ENCODE results near the gene VAPA. TPM values are rescaled to one million over a fixed set of nuclear protein-coding genes. Genes with fewer than 3 reads are reported as not detected.

Gene VAPA
- total and polyA plus RNA-seq, 10 donors = 53.1 to 290 (median 181) TPM

DNA sequence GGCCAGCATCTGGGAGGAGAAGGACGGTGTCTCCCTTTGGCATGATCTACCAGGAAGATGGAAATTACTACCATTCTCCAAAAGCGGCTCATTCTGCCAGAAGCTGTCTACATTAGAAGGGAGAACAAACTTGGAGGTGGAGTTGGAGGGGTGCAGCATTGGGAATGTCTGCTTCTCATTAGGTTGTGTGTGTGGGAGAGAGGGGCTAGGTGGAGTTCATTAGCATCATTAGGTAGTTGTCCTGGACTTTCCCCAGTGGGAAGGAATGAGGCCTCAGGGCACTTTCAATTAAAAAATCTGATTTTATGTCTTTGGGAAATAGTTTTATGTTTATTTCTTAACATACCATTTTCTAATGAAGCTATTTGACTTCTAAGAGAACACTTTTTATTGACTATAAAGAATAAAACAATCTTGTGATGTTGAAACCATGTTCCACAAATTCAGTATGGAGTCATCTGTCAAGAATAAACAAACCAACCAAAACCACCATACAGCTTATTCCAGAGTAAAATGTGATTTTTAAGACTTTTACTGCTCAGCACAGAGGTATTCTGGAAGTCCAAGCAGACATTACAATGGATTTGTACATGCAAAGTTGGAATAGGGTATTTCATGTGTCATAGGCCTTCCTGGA lies 60.6 kb downstream of the VAPA start:
- no peak overlapping the region for H3K4me3 ChIP-seq
- no peaks in the 10 kb centered on the region for H3K36me3 ChIP-seq
- H3K4me1 ChIP-seq = peaks cover 0 to 13% (median 3%) of the 10 kb centered on the region in 6 donors
- peaks cover 0 to 18% (median 5%) of the 10 kb centered on the region in 7 donors for H3K27me3 ChIP-seq (replicated peaks in 1 of 7)
- intact Hi-C loops (cut with DNase I; ENCODE audit: low total_unique reads) = no loop called here
- WGBS, 5 donors = 89 to 98% (median 95%) methylated on average over 2 of the region's 2 CpGs
- no peak for DNase-seq
- TF ChIP-seq, protein P1, sequence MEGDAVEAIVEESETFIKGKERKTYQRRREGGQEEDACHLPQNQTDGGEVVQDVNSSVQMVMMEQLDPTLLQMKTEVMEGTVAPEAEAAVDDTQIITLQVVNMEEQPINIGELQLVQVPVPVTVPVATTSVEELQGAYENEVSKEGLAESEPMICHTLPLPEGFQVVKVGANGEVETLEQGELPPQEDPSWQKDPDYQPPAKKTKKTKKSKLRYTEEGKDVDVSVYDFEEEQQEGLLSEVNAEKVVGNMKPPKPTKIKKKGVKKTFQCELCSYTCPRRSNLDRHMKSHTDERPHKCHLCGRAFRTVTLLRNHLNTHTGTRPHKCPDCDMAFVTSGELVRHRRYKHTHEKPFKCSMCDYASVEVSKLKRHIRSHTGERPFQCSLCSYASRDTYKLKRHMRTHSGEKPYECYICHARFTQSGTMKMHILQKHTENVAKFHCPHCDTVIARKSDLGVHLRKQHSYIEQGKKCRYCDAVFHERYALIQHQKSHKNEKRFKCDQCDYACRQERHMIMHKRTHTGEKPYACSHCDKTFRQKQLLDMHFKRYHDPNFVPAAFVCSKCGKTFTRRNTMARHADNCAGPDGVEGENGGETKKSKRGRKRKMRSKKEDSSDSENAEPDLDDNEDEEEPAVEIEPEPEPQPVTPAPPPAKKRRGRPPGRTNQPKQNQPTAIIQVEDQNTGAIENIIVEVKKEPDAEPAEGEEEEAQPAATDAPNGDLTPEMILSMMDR (IDR thresholded peaks at IDR 0.05 in 8 of 11, conservative IDR thresholded peaks at IDR 0.05 in 3 of 11) = no peak
- no peak for TF ChIP-seq POLR2AphosphoS5 (IDR thresholded peaks at IDR 0.05)
- no peak for TF ChIP-seq POLR2A (IDR thresholded peaks at IDR 0.05)
- H3K27ac ChIP-seq = no peak overlapping the region
- peaks cover 0 to 32% (median 24%) of the 10 kb centered on the region in 8 donors for H3K9me3 ChIP-seq

DNA sequence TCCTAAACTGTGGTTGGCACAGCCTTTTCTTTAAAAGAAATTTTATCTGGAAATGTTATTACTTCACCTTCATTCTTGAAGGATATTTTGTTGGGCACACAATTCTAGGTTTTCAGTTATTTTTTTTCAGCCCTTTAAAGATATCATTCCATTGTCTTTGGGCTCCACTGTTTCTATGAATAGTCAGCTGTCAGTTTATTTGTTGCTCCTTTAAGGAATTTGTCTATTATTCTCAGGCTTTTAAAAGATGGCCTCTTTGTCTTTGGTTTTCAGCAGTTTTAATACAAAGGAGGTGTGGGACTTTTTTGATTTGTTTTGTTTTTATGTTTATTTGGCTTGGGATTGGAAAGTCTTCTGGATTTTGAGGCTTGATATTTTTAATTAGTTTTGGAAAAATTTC lies 61.8 kb downstream of the VAPA start:
- Histone ChIP-seq H3K36me3 (no peaks in the 10 kb centered on the region), H3K27ac (no peak overlapping the region), H3K9me3 (peaks cover 0 to 32% (median 24%) of the 10 kb centered on the region in 8 donors), H3K27me3 (replicated peaks in 1 of 7) (peaks cover 0 to 5% (median 0%) of the 10 kb centered on the region in 7 donors), H3K4me3 (no peak overlapping the region), H3K4me1 (peaks cover 0 to 7% (median 0%) of the 10 kb centered on the region in 6 donors)
- DNase-seq = no peak
- TF ChIP-seq POLR2A (IDR thresholded peaks at IDR 0.05) = no peak
- no peak for TF ChIP-seq POLR2AphosphoS5 (IDR thresholded peaks at IDR 0.05)
- TF ChIP-seq, protein P1 (IDR thresholded peaks at IDR 0.05 in 8 of 11, conservative IDR thresholded peaks at IDR 0.05 in 3 of 11) = no peak
- intact Hi-C loops (cut with DNase I; ENCODE audit: low total_unique reads) = no loop called here

DNA sequence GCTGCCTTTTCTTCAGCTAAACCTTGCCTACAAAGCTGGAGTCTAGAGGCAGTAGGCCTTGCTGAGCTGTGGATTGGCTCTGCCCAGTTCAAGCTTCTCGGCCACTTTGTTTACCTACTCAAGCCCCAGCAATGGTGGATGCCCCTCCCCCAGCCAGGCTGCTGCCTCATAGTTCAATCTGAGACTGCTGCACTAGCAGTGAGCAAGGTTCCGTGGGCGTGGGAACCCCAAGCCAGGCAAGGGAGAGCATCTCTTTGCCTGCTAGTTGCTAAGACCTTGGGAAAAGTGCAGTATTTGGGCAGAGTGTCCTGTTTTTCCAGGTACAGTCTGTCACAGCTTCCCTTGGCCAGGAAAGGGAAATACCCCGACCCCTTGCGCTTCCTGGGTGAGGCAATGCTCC lies 68.9 kb downstream of the VAPA start:
- H3K27ac ChIP-seq = no peak overlapping the region
- WGBS, 5 donors = 83 to 91% (median 90%) methylated on average over 5 of the region's 5 CpGs
- H3K27me3 ChIP-seq (replicated peaks in 1 of 7) = no peaks in the 10 kb centered on the region
- intact Hi-C loops (cut with DNase I; ENCODE audit: low total_unique reads) = no loop called here
- peaks cover 0 to 3% (median 0%) of the 10 kb centered on the region in 8 donors for H3K9me3 ChIP-seq
- H3K4me3 ChIP-seq = no peak overlapping the region
- H3K36me3 ChIP-seq = no peaks in the 10 kb centered on the region
- DNase-seq = no peak
- TF ChIP-seq POLR2AphosphoS5 (IDR thresholded peaks at IDR 0.05) (no peak), POLR2A (IDR thresholded peaks at IDR 0.05) (no peak)
- TF ChIP-seq, protein P1 (IDR thresholded peaks at IDR 0.05 in 8 of 11, conservative IDR thresholded peaks at IDR 0.05 in 3 of 11) = no peak
- H3K4me1 ChIP-seq = no peaks in the 10 kb centered on the region

DNA sequence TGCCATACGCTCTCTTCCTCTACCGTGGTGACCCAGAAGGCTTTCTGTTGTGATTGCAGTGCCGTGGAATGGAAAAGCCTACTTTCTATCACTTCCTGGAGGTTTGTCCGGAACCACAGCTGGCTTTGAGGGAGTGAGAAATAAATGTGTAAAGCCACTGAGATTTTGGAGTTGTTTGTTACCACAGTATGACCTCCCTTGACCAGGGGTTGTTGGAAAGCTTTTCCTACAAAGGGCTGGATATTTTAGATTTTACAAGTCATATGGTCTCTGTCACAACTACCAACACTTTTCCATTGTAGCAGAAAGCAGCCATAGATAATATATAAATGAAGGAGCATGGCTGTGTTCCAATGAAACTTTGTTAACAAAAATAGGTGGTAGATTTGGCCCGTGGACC lies 70.3 kb downstream of the VAPA start:
- H3K36me3 ChIP-seq = no peaks in the 10 kb centered on the region
- WGBS, 5 donors = 62 to 75% (median 69%) methylated on average over 5 of the region's 5 CpGs
- H3K4me1 ChIP-seq = peaks cover 0 to 4% (median 0%) of the 10 kb centered on the region in 6 donors
- H3K27ac ChIP-seq = no peak overlapping the region
- no peaks in the 10 kb centered on the region for H3K9me3 ChIP-seq
- TF ChIP-seq POLR2A (IDR thresholded peaks at IDR 0.05) (no peak), POLR2AphosphoS5 (IDR thresholded peaks at IDR 0.05) (no peak)
- TF ChIP-seq, protein P1 (IDR thresholded peaks at IDR 0.05 in 8 of 11, conservative IDR thresholded peaks at IDR 0.05 in 3 of 11) = no peak
- H3K4me3 ChIP-seq = no peak overlapping the region
- no peak for DNase-seq
- intact Hi-C loops (cut with DNase I; ENCODE audit: low total_unique reads) = no loop called here
- H3K27me3 ChIP-seq (replicated peaks in 1 of 7) = no peaks in the 10 kb centered on the region

Data from spleen (tissue), 11 donors.